Measurements from ENCODE around the gene LOXL4. TPM values are rescaled to one million over a fixed set of nuclear protein-coding genes. Genes with fewer than 3 reads are reported as not detected.

The LOXL4 gene
- total and polyA plus RNA-seq, 8 donors: 2.5 to 7.0 (median 5.6) TPM

DNA sequence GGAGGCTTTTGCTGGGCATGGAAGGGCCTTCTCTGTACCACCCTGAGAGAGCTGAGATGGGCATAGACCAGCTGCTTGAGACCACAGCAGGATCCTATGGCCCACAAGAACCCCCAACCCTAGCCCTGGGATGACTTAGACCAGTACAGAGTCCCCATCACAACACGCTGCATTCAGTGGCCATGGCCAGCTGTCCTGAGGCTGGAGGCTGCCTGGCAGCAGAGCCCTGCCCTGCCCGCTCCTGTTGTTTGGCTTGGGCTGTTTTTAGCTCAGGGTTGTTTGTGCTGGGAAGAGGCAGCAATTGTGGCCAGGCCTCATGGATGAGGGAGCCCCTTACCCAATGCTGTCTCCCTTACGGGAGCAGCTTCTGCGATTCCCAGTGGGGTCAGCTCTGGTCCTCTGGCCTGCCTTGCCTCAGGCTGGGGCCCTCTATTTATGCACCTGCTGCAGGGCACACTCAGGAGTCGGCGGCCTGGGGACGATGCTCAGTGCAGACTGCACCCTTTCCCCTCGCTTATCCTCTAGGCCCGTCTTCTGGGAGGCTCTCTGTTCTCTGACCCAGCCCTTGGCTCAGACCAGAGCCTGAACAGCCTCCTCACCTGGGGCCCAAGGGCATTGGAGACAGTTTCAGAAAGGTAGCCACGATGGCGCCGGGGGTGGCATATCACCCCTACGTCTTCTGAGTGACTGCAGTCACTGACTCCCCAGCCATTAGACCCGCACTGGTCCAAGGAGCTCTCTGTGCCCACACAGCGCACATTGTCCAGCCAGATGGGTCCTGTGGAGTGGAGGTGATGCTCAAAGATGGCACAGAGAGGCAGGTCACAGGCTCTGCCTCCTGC, 6.3 kb downstream of the LOXL4 start:
- peaks cover 0 to 20% of the 10 kb centered on the region in 2 donors for H3K4me1 ChIP-seq
- TF ChIP-seq, protein P1, sequence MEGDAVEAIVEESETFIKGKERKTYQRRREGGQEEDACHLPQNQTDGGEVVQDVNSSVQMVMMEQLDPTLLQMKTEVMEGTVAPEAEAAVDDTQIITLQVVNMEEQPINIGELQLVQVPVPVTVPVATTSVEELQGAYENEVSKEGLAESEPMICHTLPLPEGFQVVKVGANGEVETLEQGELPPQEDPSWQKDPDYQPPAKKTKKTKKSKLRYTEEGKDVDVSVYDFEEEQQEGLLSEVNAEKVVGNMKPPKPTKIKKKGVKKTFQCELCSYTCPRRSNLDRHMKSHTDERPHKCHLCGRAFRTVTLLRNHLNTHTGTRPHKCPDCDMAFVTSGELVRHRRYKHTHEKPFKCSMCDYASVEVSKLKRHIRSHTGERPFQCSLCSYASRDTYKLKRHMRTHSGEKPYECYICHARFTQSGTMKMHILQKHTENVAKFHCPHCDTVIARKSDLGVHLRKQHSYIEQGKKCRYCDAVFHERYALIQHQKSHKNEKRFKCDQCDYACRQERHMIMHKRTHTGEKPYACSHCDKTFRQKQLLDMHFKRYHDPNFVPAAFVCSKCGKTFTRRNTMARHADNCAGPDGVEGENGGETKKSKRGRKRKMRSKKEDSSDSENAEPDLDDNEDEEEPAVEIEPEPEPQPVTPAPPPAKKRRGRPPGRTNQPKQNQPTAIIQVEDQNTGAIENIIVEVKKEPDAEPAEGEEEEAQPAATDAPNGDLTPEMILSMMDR (IDR thresholded peaks at IDR 0.05): no peak
- no peak for ATAC-seq
- H3K36me3 ChIP-seq: no peaks in the 10 kb centered on the region
- H3K4me3 ChIP-seq: no peak overlapping the region
- intact Hi-C loops (cut with DNase I): no loop called here
- no peak for DNase-seq
- no peaks in the 10 kb centered on the region for H3K9me3 ChIP-seq
- H3K27ac ChIP-seq: no peak overlapping the region
- peaks cover 0 to 8% of the 10 kb centered on the region in 2 donors for H3K27me3 ChIP-seq

GRCh38 chr10:98260752-98261151, 7.2 kb downstream of the LOXL4 start:
- no peaks in the 10 kb centered on the region for H3K27me3 ChIP-seq
- peaks cover 0 to 20% of the 10 kb centered on the region in 2 donors for H3K4me1 ChIP-seq
- no peaks in the 10 kb centered on the region for H3K9me3 ChIP-seq
- no peak overlapping the region for H3K27ac ChIP-seq
- ATAC-seq (peak; percentile 5), DNase-seq (no peak)
- intact Hi-C loops (cut with DNase I): no loop called here
- peaks cover 0 to 7% of the 10 kb centered on the region in 2 donors for H3K36me3 ChIP-seq
- H3K4me3 ChIP-seq: no peak overlapping the region
- TF ChIP-seq, protein P1 (IDR thresholded peaks at IDR 0.05): no peak

DNA sequence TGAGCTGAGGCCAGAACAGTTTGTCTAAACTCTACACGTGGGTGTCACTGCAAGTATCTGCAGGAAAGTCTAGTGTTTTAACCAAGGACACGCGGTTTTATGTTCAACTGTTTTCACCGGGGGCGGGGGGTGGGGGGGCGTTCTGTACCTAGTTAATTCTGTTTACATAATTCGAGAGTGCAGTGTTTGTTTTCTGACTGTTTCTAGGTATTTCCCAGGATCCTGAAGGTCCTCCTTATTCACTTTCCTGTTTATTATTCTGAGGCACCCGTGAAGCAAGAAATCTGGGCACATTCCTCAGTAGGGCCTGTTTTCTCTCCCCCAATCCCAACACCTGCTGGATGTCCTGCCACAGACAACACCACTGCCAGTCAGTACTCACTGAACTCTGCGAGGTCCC, 7.6 kb downstream of the LOXL4 start:
- Histone ChIP-seq H3K4me3 (no peak overlapping the region), H3K27ac (peak overlapping the region in 1 of 2 donors; percentile 63), H3K4me1 (peaks cover 0 to 20% of the 10 kb centered on the region in 2 donors), H3K36me3 (peaks cover 0 to 11% of the 10 kb centered on the region in 2 donors), H3K27me3 (no peaks in the 10 kb centered on the region), H3K9me3 (no peaks in the 10 kb centered on the region)
- TF ChIP-seq, protein P1 (IDR thresholded peaks at IDR 0.05): no peak
- intact Hi-C loops (cut with DNase I): no loop called here
- ATAC-seq: peak; percentile 12
- DNase-seq: no peak

GRCh38 chr10:98259606-98260315, 8.2 kb downstream of the LOXL4 start:
- Histone ChIP-seq H3K4me3 (no peak overlapping the region), H3K27ac (peak overlapping the region in 1 of 2 donors; percentile 63), H3K27me3 (no peaks in the 10 kb centered on the region), H3K4me1 (peaks cover 0 to 20% of the 10 kb centered on the region in 2 donors), H3K9me3 (no peaks in the 10 kb centered on the region), H3K36me3 (peaks cover 0 to 12% of the 10 kb centered on the region in 2 donors)
- TF ChIP-seq, protein P1 (IDR thresholded peaks at IDR 0.05): no peak
- intact Hi-C loops (cut with DNase I): no loop called here
- no peak for DNase-seq
- ATAC-seq: peak; percentile 22
